ENCODE data around the gene ATP6V1G3. TPM values are rescaled to one million over a fixed set of nuclear protein-coding genes. Genes with fewer than 3 reads are reported as not detected.

The ATP6V1G3 gene
- total and polyA plus RNA-seq, 2 donors (not counting 1 experiment from before 2014, with no cell fraction given), result not detected

DNA sequence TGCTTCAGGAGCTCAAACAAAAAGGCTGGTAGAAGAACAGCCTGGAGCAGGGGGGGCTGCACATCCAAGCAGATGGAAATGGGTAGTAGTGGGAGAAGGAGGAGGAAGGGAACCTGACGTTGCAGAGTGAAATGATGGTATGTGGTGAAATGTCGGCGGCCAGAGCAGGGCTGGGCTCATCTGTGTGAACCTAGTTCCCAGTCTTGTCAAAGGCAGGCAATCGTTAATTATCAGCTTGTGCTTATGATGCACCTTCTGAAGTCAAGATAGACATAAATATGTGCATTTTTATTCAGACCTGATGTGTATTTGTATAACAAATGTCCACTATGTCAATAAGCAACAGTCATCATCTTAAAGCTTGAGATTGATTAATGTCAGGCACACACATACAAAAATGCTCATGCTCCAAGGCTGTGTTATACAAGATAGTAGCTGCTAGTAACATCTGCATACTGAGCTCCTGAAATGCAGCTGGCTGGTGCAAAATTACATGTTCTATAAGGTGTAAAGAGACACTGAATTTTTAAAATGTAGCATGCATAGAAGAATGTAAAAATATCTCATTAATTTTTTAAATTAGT, 10.6 kb upstream of the ATP6V1G3 start:
- Histone ChIP-seq H2AFZ (ENCODE audit: low read length) (no peak overlapping the region), H3K9ac (ENCODE audit: insufficient read depth, low read length) (no peak overlapping the region), H3K4me3 (replicated peaks in 1 of 4; ENCODE audit: control extremely low read depth in 1 of 4, insufficient read depth in 1 of 4, low read depth in 3 of 4, low read length in 4 of 4) (no peak overlapping the region), H3K27me3 (ENCODE audit: control insufficient read depth, insufficient read depth, low read length) (no peaks in the 10 kb centered on the region), H3K4me2 (ENCODE audit: extremely low read depth, insufficient read depth, low read length) (no peak overlapping the region), H3K36me3 (ENCODE audit: control insufficient read depth, insufficient read depth, low read length) (no peaks in the 10 kb centered on the region), H3K27ac (ENCODE audit: insufficient read depth, low read length) (no peak overlapping the region), H3K79me2 (ENCODE audit: control insufficient read depth, insufficient read depth, low read length) (no peaks in the 10 kb centered on the region), H3K4me1 (ENCODE audit: control insufficient read depth, extremely low read depth, insufficient read depth, low read length) (no peaks in the 10 kb centered on the region), H3K9me3 (ENCODE audit: control insufficient read depth, insufficient read depth, low read depth, low read length) (no peaks in the 10 kb centered on the region), H4K20me1 (ENCODE audit: control insufficient read depth, extremely low read depth, insufficient read depth, low read length) (no peaks in the 10 kb centered on the region)
- TF ChIP-seq, protein P1, sequence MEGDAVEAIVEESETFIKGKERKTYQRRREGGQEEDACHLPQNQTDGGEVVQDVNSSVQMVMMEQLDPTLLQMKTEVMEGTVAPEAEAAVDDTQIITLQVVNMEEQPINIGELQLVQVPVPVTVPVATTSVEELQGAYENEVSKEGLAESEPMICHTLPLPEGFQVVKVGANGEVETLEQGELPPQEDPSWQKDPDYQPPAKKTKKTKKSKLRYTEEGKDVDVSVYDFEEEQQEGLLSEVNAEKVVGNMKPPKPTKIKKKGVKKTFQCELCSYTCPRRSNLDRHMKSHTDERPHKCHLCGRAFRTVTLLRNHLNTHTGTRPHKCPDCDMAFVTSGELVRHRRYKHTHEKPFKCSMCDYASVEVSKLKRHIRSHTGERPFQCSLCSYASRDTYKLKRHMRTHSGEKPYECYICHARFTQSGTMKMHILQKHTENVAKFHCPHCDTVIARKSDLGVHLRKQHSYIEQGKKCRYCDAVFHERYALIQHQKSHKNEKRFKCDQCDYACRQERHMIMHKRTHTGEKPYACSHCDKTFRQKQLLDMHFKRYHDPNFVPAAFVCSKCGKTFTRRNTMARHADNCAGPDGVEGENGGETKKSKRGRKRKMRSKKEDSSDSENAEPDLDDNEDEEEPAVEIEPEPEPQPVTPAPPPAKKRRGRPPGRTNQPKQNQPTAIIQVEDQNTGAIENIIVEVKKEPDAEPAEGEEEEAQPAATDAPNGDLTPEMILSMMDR (conservative IDR thresholded peaks at IDR 0.05 in 1 of 2, IDR thresholded peaks at IDR 0.05 in 1 of 2; ENCODE audit: low read depth in 1 of 2, low read length in 2 of 2), result no peak
- TF ChIP-seq EZH2 (IDR thresholded peaks at IDR 0.05; ENCODE audit: low read length, missing control alignments), result no peak
- no peak for DNase-seq (ENCODE audit: low read depth in 2 of 2)

DNA sequence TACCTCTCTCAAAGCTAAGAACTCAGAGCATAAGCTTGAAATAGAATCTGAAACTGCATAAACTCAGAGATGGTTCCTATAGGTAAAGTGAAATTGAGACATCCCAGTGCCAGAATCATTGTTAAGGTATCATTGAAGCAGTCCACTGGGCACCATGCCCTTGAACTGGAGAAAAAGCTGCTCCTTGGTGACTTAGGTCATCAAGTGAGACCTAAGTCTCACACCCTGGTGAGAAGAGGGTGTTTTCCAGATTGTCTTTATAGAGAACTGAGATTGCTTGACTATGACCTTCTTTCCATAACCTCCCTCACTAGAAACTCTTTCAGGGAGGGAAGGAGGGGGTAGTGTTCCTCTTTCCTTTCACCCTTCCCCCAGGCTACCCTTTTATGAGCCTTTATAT, 9.4 kb upstream of the ATP6V1G3 start:
- no peaks in the 10 kb centered on the region for H3K4me1 ChIP-seq (ENCODE audit: control insufficient read depth, extremely low read depth, insufficient read depth, low read length)
- H3K27me3 ChIP-seq (ENCODE audit: control insufficient read depth, insufficient read depth, low read length), result no peaks in the 10 kb centered on the region
- no peaks in the 10 kb centered on the region for H4K20me1 ChIP-seq (ENCODE audit: control insufficient read depth, extremely low read depth, insufficient read depth, low read length)
- no peak overlapping the region for H2AFZ ChIP-seq (ENCODE audit: low read length)
- no peak for TF ChIP-seq EZH2 (IDR thresholded peaks at IDR 0.05; ENCODE audit: low read length, missing control alignments)
- TF ChIP-seq, protein P1 (conservative IDR thresholded peaks at IDR 0.05 in 1 of 2, IDR thresholded peaks at IDR 0.05 in 1 of 2; ENCODE audit: low read depth in 1 of 2, low read length in 2 of 2), result no peak
- no peaks in the 10 kb centered on the region for H3K9me3 ChIP-seq (ENCODE audit: control insufficient read depth, insufficient read depth, low read depth, low read length)
- DNase-seq (ENCODE audit: low read depth in 2 of 2), result no peak
- no peak overlapping the region for H3K4me3 ChIP-seq (replicated peaks in 1 of 4; ENCODE audit: control extremely low read depth in 1 of 4, insufficient read depth in 1 of 4, low read depth in 3 of 4, low read length in 4 of 4)
- H3K4me2 ChIP-seq (ENCODE audit: extremely low read depth, insufficient read depth, low read length), result no peak overlapping the region
- no peaks in the 10 kb centered on the region for H3K36me3 ChIP-seq (ENCODE audit: control insufficient read depth, insufficient read depth, low read length)
- no peak overlapping the region for H3K9ac ChIP-seq (ENCODE audit: insufficient read depth, low read length)
- H3K79me2 ChIP-seq (ENCODE audit: control insufficient read depth, insufficient read depth, low read length), result no peaks in the 10 kb centered on the region
- no peak overlapping the region for H3K27ac ChIP-seq (ENCODE audit: insufficient read depth, low read length)

DNA sequence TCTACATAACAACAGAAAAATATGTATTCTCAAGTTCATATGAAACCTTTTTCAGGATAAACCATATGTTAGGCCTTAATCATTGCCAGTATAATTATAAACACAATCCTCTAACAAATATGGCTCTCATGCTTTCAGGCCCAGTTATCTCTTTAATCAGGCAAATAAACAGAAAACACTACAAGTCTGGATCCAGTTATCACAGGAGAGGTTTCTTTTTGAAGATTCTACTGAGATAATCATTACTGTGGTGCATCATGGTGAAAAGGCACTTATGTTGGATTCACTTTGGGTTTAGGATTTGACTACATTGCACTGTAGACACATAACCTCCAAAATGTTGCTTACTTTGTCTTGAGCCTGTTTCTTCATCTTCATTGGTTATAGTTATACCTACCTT, 8.4 kb upstream of the ATP6V1G3 start:
- no peaks in the 10 kb centered on the region for H3K4me1 ChIP-seq (ENCODE audit: control insufficient read depth, extremely low read depth, insufficient read depth, low read length)
- no peaks in the 10 kb centered on the region for H3K79me2 ChIP-seq (ENCODE audit: control insufficient read depth, insufficient read depth, low read length)
- H2AFZ ChIP-seq (ENCODE audit: low read length), result no peak overlapping the region
- H3K9me3 ChIP-seq (ENCODE audit: control insufficient read depth, insufficient read depth, low read depth, low read length), result no peaks in the 10 kb centered on the region
- H3K4me2 ChIP-seq (ENCODE audit: extremely low read depth, insufficient read depth, low read length), result no peak overlapping the region
- TF ChIP-seq, protein P1 (conservative IDR thresholded peaks at IDR 0.05 in 1 of 2, IDR thresholded peaks at IDR 0.05 in 1 of 2; ENCODE audit: low read depth in 1 of 2, low read length in 2 of 2), result no peak
- TF ChIP-seq EZH2 (IDR thresholded peaks at IDR 0.05; ENCODE audit: low read length, missing control alignments), result no peak
- H3K27ac ChIP-seq (ENCODE audit: insufficient read depth, low read length), result no peak overlapping the region
- no peak overlapping the region for H3K4me3 ChIP-seq (replicated peaks in 1 of 4; ENCODE audit: control extremely low read depth in 1 of 4, insufficient read depth in 1 of 4, low read depth in 3 of 4, low read length in 4 of 4)
- H3K36me3 ChIP-seq (ENCODE audit: control insufficient read depth, insufficient read depth, low read length), result no peaks in the 10 kb centered on the region
- no peaks in the 10 kb centered on the region for H3K27me3 ChIP-seq (ENCODE audit: control insufficient read depth, insufficient read depth, low read length)
- H4K20me1 ChIP-seq (ENCODE audit: control insufficient read depth, extremely low read depth, insufficient read depth, low read length), result no peaks in the 10 kb centered on the region
- no peak overlapping the region for H3K9ac ChIP-seq (ENCODE audit: insufficient read depth, low read length)
- DNase-seq (ENCODE audit: low read depth in 2 of 2), result no peak

Measured in fibroblast of lung (primary cell).